ENCODE measurements around the gene CNTN2. TPM values are rescaled to one million over a fixed set of nuclear protein-coding genes. Genes with fewer than 3 reads are reported as not detected.

CNTN2 gene
- total RNA-seq, 1 donor from 2014 or later, result not detected

DNA sequence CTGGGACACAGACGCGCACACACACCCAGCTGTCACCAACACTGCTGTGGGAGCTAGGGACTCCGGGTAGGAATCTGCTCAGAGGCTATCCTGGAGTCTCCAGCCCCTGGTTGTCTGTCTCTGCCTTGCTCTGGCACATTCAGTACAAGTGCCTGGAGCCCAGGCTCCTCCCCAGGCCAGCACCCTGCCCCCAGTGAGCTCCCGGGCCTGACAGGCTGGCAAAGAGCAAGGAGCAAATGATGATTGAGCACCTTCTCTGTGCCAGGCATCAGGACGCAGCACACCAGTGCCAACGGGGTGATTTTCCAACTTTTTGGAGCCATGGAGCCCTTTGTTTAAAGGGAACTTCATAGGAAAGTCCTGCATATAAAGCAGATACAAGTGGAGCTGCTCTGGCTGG lies 6.5 kb downstream of the CNTN2 start:
- Histone ChIP-seq H3K4me1 (no peaks in the 10 kb centered on the region), H3K4me3 (no peak overlapping the region), H3K27ac (no peak overlapping the region), H3K27me3 (ENCODE audit: low read depth) (peaks cover 39% of the 10 kb centered on the region), H3K36me3 (no peaks in the 10 kb centered on the region), H3K9me3 (no peaks in the 10 kb centered on the region)
- no peak for DNase-seq
- TF ChIP-seq, protein P1, sequence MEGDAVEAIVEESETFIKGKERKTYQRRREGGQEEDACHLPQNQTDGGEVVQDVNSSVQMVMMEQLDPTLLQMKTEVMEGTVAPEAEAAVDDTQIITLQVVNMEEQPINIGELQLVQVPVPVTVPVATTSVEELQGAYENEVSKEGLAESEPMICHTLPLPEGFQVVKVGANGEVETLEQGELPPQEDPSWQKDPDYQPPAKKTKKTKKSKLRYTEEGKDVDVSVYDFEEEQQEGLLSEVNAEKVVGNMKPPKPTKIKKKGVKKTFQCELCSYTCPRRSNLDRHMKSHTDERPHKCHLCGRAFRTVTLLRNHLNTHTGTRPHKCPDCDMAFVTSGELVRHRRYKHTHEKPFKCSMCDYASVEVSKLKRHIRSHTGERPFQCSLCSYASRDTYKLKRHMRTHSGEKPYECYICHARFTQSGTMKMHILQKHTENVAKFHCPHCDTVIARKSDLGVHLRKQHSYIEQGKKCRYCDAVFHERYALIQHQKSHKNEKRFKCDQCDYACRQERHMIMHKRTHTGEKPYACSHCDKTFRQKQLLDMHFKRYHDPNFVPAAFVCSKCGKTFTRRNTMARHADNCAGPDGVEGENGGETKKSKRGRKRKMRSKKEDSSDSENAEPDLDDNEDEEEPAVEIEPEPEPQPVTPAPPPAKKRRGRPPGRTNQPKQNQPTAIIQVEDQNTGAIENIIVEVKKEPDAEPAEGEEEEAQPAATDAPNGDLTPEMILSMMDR (IDR thresholded peaks at IDR 0.05), result no peak
- no peak for ATAC-seq
- intact Hi-C loops (cut with DNase I), result no loop called here

DNA sequence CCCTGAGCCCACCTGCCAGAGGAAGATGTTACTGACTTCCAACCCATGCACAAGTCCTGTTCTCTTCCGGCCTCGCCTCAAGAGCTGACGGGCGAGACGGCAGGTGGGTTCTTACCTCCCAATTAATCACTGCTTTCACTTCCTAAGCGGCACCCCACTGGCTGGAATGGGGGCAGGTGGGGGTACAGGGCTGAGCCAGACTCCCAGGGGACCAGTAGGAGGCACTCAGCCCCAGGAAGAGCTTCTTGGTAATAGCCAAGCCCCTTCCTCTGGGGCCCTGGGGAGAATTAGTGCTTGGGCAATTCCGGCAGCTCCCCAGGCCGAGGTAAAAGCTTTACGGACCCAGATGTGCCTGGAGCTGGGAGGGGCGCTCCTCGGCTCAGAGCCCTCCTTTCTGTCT lies 9.7 kb downstream of the CNTN2 start:
- H3K36me3 ChIP-seq, result no peaks in the 10 kb centered on the region
- DNase-seq (no peak), ATAC-seq (no peak)
- intact Hi-C loops (cut with DNase I), result no loop called here
- no peak overlapping the region for H3K4me3 ChIP-seq
- no peak overlapping the region for H3K27ac ChIP-seq
- H3K9me3 ChIP-seq, result no peaks in the 10 kb centered on the region
- H3K27me3 ChIP-seq (ENCODE audit: low read depth), result peaks cover 8% of the 10 kb centered on the region
- no peaks in the 10 kb centered on the region for H3K4me1 ChIP-seq
- TF ChIP-seq, protein P1 (IDR thresholded peaks at IDR 0.05), result no peak

- Histone ChIP-seq H3K27ac (no peak overlapping the region), H3K4me1 (no peaks in the 10 kb centered on the region), H3K27me3 (ENCODE audit: low read depth) (peaks cover 2% of the 10 kb centered on the region), H3K36me3 (no peaks in the 10 kb centered on the region), H3K9me3 (no peaks in the 10 kb centered on the region), H3K4me3 (no peak overlapping the region)
- TF ChIP-seq, protein P1 (IDR thresholded peaks at IDR 0.05), result no peak
- DNase-seq (no peak), ATAC-seq (no peak)
- intact Hi-C loops (cut with DNase I), result no loop called here
Observed at GRCh38 chr1:205053296-205053695, 10.3 kb downstream of the CNTN2 start.

GRCh38 chr1:205054013-205054412 lies 11.0 kb downstream of the CNTN2 start:
- Histone ChIP-seq H3K4me1 (no peaks in the 10 kb centered on the region), H3K27ac (no peak overlapping the region), H3K9me3 (no peaks in the 10 kb centered on the region), H3K27me3 (ENCODE audit: low read depth) (no peaks in the 10 kb centered on the region), H3K36me3 (no peaks in the 10 kb centered on the region), H3K4me3 (no peak overlapping the region)
- no peak for DNase-seq
- ATAC-seq, result no peak
- intact Hi-C loops (cut with DNase I), result no loop called here
- TF ChIP-seq, protein P1 (IDR thresholded peaks at IDR 0.05), result no peak

GRCh38 chr1:205056188-205056611 lies 13.2 kb downstream of the CNTN2 start:
- no peaks in the 10 kb centered on the region for H3K9me3 ChIP-seq
- DNase-seq (no peak), ATAC-seq (no peak)
- no peaks in the 10 kb centered on the region for H3K36me3 ChIP-seq
- intact Hi-C loops (cut with DNase I), result no loop called here
- TF ChIP-seq, protein P1 (IDR thresholded peaks at IDR 0.05), result no peak
- H3K27ac ChIP-seq, result no peak overlapping the region
- H3K4me1 ChIP-seq, result no peaks in the 10 kb centered on the region
- H3K4me3 ChIP-seq, result no peak overlapping the region
- H3K27me3 ChIP-seq (ENCODE audit: low read depth), result no peaks in the 10 kb centered on the region

Measured in lower lobe of right lung (tissue), 2 donors.